ENCODE measurements around the gene PCP4. TPM values are rescaled to one million over a fixed set of nuclear protein-coding genes. Genes with fewer than 3 reads are reported as not detected.

Gene PCP4
- total and polyA plus RNA-seq, 2 donors from 2014 or later, result 26.9 to 69.4 TPM

- FAIRE-seq (no peak), DNase-seq (no peak)
- Histone ChIP-seq H3K9me3 (ENCODE audit: control insufficient read depth in 2 of 3, insufficient read depth in 1 of 3, low read length in 3 of 3) (no peaks in the 10 kb centered on the region), H3K27me3 (ENCODE audit: control insufficient read depth, insufficient read depth, low read length) (no peaks in the 10 kb centered on the region), H3K4me1 (ENCODE audit: control insufficient read depth in 2 of 3, insufficient read depth in 2 of 3, low read depth in 1 of 3, low read length in 3 of 3) (no peaks in the 10 kb centered on the region), H3K36me3 (ENCODE audit: control insufficient read depth in 2 of 3, insufficient read depth in 3 of 3, low read length in 3 of 3) (no peaks in the 10 kb centered on the region), H3K4me3 (ENCODE audit: low read length in 3 of 3) (no peak overlapping the region), H3K27ac (ENCODE audit: low read depth in 2 of 2, low read length in 2 of 2) (no peak overlapping the region), H3K9ac (ENCODE audit: low read length in 3 of 3) (no peak overlapping the region)
- intact Hi-C loops (cut with DNase I), result no loop called here
- no peak for TF ChIP-seq CTCF (IDR thresholded peaks at IDR 0.05; ENCODE audit: borderline replicate concordance, extremely low read depth, insufficient read depth)
Measured at GRCh38 chr21:39822042-39822441, 45.2 kb upstream of the PCP4 start.

GRCh38 chr21:39825250-39825649 lies 42.0 kb upstream of the PCP4 start:
- Histone ChIP-seq H3K27ac (ENCODE audit: low read depth in 2 of 2, low read length in 2 of 2) (no peak overlapping the region), H3K4me1 (ENCODE audit: control insufficient read depth in 2 of 3, insufficient read depth in 2 of 3, low read depth in 1 of 3, low read length in 3 of 3) (no peaks in the 10 kb centered on the region), H3K36me3 (ENCODE audit: control insufficient read depth in 2 of 3, insufficient read depth in 3 of 3, low read length in 3 of 3) (no peaks in the 10 kb centered on the region), H3K27me3 (ENCODE audit: control insufficient read depth, insufficient read depth, low read length) (no peaks in the 10 kb centered on the region), H3K4me3 (ENCODE audit: low read length in 3 of 3) (no peak overlapping the region), H3K9ac (ENCODE audit: low read length in 3 of 3) (no peak overlapping the region), H3K9me3 (ENCODE audit: control insufficient read depth in 2 of 3, insufficient read depth in 1 of 3, low read length in 3 of 3) (no peaks in the 10 kb centered on the region)
- intact Hi-C loops (cut with DNase I), result no loop called here
- no peak for TF ChIP-seq CTCF (IDR thresholded peaks at IDR 0.05; ENCODE audit: borderline replicate concordance, extremely low read depth, insufficient read depth)
- DNase-seq, result no peak
- FAIRE-seq, result no peak

GRCh38 chr21:39834543-39834942 lies 32.7 kb upstream of the PCP4 start:
- TF ChIP-seq CTCF (IDR thresholded peaks at IDR 0.05; ENCODE audit: borderline replicate concordance, extremely low read depth, insufficient read depth), result no peak
- intact Hi-C loops (cut with DNase I), result no loop called here
- Histone ChIP-seq H3K9ac (ENCODE audit: low read length in 3 of 3) (no peak overlapping the region), H3K4me1 (ENCODE audit: control insufficient read depth in 2 of 3, insufficient read depth in 2 of 3, low read depth in 1 of 3, low read length in 3 of 3) (peaks cover 0 to 4% (median 2%) of the 10 kb centered on the region in 3 donors), H3K4me3 (ENCODE audit: low read length in 3 of 3) (no peak overlapping the region), H3K27ac (ENCODE audit: low read depth in 2 of 2, low read length in 2 of 2) (no peak overlapping the region), H3K36me3 (ENCODE audit: control insufficient read depth in 2 of 3, insufficient read depth in 3 of 3, low read length in 3 of 3) (no peaks in the 10 kb centered on the region), H3K9me3 (ENCODE audit: control insufficient read depth in 2 of 3, insufficient read depth in 1 of 3, low read length in 3 of 3) (no peaks in the 10 kb centered on the region), H3K27me3 (ENCODE audit: control insufficient read depth, insufficient read depth, low read length) (no peaks in the 10 kb centered on the region)
- DNase-seq (no peak), FAIRE-seq (no peak)

- H3K9ac ChIP-seq (ENCODE audit: low read length in 3 of 3), result no peak overlapping the region
- no peaks in the 10 kb centered on the region for H3K9me3 ChIP-seq (ENCODE audit: control insufficient read depth in 2 of 3, insufficient read depth in 1 of 3, low read length in 3 of 3)
- H3K27ac ChIP-seq (ENCODE audit: low read depth in 2 of 2, low read length in 2 of 2), result no peak overlapping the region
- FAIRE-seq (no peak), DNase-seq (peak in 2 of 5 donors; percentile 25 to 36)
- H3K27me3 ChIP-seq (ENCODE audit: control insufficient read depth, insufficient read depth, low read length), result no peaks in the 10 kb centered on the region
- H3K4me3 ChIP-seq (ENCODE audit: low read length in 3 of 3), result no peak overlapping the region
- peaks cover 0 to 4% (median 2%) of the 10 kb centered on the region in 3 donors for H3K4me1 ChIP-seq (ENCODE audit: control insufficient read depth in 2 of 3, insufficient read depth in 2 of 3, low read depth in 1 of 3, low read length in 3 of 3)
- TF ChIP-seq CTCF (IDR thresholded peaks at IDR 0.05; ENCODE audit: borderline replicate concordance, extremely low read depth, insufficient read depth), result no peak
- H3K36me3 ChIP-seq (ENCODE audit: control insufficient read depth in 2 of 3, insufficient read depth in 3 of 3, low read length in 3 of 3), result no peaks in the 10 kb centered on the region
- intact Hi-C loops (cut with DNase I), result no loop called here
Measured at GRCh38 chr21:39837861-39838359, 29.3 kb upstream of the PCP4 start.

All from kidney (tissue), 14 donors.